Measurements from ENCODE around the gene TMEM174.

Gene TMEM174
- total RNA-seq, result 0 reads per million in 9 experiments

DNA sequence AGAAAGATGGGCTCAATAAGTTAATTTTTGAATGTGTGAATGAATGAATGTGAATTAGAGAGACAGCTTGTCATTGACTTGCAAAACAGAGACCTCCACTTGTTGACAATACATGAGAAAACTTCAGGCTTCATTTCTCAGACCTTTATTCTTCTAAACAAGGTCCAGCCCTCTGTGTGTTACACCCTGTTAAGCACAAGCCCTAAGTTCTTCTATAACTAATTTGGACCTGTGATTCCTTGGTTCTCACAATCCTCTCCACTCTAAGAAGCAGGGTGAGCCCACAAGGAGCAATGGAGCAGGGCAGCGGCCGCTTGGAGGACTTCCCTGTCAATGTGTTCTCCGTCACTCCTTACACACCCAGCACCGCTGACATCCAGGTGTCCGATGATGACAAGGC lies at the start of gene TMEM174:
Gene TMEM174, plus strand, starts transcription at position 243 of the 400 bp plus-strand sequence. Its CDS starts 51 bp downstream, at position 294.
- Mint-ChIP-seq H3K9me3 (no peaks in the 10 kb centered on the region), H3K4me1 (ENCODE audit: low read depth in 2 of 2) (peaks cover 0 to 4% of the 10 kb centered on the region in 2 donors), H3K36me3 (ENCODE audit: insufficient read depth) (no peaks in the 10 kb centered on the region), H3K27ac (no peak within 1 kb of the TSS), H3K27me3 (peaks cover 60 to 68% of the 10 kb centered on the region in 2 donors), H3K4me3 (no peak within 1 kb of the TSS)
- no peak for ATAC-seq (replicated peaks)
- no peak for DNase-seq

- no peak for ATAC-seq (replicated peaks)
- Mint-ChIP-seq H3K4me3 (peak overlapping the region in 1 of 2 donors; percentile 43), H3K27ac (no peak overlapping the region), H3K4me1 (ENCODE audit: low read depth in 2 of 2) (peaks cover 28 to 39% of the 10 kb centered on the region in 2 donors), H3K27me3 (peaks cover 27 to 47% of the 10 kb centered on the region in 2 donors), H3K9me3 (no peaks in the 10 kb centered on the region), H3K36me3 (ENCODE audit: insufficient read depth) (peaks cover 16% of the 10 kb centered on the region)
- no peak for DNase-seq
These were observed 47.7 kb upstream of the TMEM174 start for GRCh38 chr5:73125289-73125688.

- no peaks in the 10 kb centered on the region for H3K9me3 Mint-ChIP-seq
- no peak for ATAC-seq (replicated peaks)
- no peak for DNase-seq
- H3K4me3 Mint-ChIP-seq, result no peak overlapping the region
- peaks cover 19 to 45% of the 10 kb centered on the region in 2 donors for H3K27me3 Mint-ChIP-seq
- H3K4me1 Mint-ChIP-seq (ENCODE audit: low read depth in 2 of 2), result peaks cover 24 to 35% of the 10 kb centered on the region in 2 donors
- H3K36me3 Mint-ChIP-seq (ENCODE audit: insufficient read depth), result peaks cover 21% of the 10 kb centered on the region
- peak overlapping the region in 1 of 2 donors; percentile 35 for H3K27ac Mint-ChIP-seq
These were observed 46.6 kb upstream of the TMEM174 start for GRCh38 chr5:73126381-73126780.

DNA sequence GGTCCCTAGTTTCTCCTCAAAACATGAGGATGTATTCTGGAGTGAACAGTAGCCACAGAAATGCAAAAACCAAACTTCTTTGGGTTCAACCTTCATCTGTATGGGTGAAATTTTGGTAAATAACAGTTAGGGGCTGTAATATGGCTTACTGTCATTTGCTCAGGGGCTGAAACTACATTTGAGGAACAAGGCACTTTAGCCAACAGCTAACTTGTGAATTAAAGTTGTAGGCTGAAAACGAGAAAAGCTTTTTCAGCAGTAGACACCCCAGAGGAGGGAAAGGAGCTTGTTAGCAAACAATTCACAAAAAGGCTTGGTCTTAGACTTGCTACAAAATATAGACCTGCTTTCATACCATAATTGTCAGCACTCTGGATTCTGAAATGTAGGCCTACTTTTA lies 46.0 kb upstream of the TMEM174 start:
- Mint-ChIP-seq H3K27ac (no peak overlapping the region), H3K27me3 (peaks cover 13 to 39% of the 10 kb centered on the region in 2 donors), H3K4me3 (no peak overlapping the region), H3K4me1 (ENCODE audit: low read depth in 2 of 2) (peaks cover 24 to 35% of the 10 kb centered on the region in 2 donors), H3K36me3 (ENCODE audit: insufficient read depth) (peaks cover 22% of the 10 kb centered on the region), H3K9me3 (no peaks in the 10 kb centered on the region)
- ATAC-seq (replicated peaks) (no peak), DNase-seq (no peak)

GRCh38 chr5:73129143-73129542 lies 43.9 kb upstream of the TMEM174 start:
- no peak for DNase-seq
- Mint-ChIP-seq H3K4me1 (ENCODE audit: low read depth in 2 of 2) (peaks cover 7 to 21% of the 10 kb centered on the region in 2 donors), H3K9me3 (no peaks in the 10 kb centered on the region), H3K36me3 (ENCODE audit: insufficient read depth) (peaks cover 17% of the 10 kb centered on the region), H3K27me3 (peaks cover 10 to 28% of the 10 kb centered on the region in 2 donors), H3K27ac (no peak overlapping the region), H3K4me3 (no peak overlapping the region)
- no peak for ATAC-seq (replicated peaks)

DNA sequence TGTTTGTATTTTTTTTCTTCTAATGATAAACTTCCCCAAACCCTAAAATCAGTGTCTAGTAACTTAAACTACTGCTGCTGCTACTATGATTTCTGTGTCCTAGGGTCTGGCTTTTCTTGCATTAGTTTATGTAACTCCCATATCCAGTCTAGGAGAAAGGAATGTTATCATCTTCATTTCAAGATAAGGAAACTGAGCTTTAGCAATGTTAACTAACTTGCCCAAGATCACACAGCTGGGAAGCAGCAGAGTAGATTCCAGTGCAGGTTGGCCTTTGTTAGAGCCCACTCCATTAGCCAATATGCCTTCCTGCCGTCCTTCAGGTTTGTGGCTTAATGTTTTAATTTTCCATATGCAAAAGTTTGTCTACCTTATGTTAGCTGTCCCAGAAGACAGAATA lies 42.2 kb upstream of the TMEM174 start:
- Mint-ChIP-seq H3K36me3 (ENCODE audit: insufficient read depth) (peaks cover 12% of the 10 kb centered on the region), H3K9me3 (no peaks in the 10 kb centered on the region), H3K27me3 (peaks cover 11 to 33% of the 10 kb centered on the region in 2 donors), H3K4me3 (no peak overlapping the region), H3K4me1 (ENCODE audit: low read depth in 2 of 2) (peaks cover 0 to 14% of the 10 kb centered on the region in 2 donors), H3K27ac (no peak overlapping the region)
- DNase-seq, result no peak
- no peak for ATAC-seq (replicated peaks)

DNA sequence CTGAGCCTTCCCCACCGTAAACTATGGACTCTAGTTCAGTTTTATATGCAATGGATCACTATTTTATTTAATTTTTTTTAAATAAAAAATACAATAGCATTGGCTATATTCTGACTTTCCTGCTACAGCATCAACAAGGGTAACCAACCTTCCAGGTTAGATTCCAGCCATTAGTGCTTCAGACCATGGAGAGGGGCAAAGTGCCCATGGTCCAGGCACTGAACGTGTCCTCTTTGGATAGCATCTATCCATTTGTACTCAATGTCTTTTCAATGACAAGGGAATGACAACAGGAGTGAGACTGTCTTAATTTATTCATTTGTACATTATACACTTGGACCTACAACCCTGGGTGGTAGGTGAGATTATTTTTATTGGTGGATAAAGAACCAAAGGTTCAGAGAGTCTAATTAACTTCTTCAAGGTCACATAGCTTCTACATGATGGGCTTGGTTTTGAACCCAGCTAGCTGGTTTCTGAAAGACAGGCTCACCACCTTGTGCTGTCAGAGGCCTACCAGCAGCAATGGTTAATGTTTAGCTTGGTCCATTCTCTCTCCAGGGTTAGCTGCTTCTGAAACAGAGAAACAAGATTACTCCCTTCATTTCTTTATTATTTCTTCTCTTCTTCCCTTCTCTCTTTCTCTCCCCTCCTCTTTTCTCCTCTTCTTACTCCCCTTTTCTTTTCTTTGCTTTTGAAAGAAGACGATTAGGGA lies 41.1 kb upstream of the TMEM174 start:
- no peak overlapping the region for H3K4me3 Mint-ChIP-seq
- ATAC-seq (replicated peaks) (no peak), DNase-seq (no peak)
- peaks cover 0 to 7% of the 10 kb centered on the region in 2 donors for H3K4me1 Mint-ChIP-seq (ENCODE audit: low read depth in 2 of 2)
- no peak overlapping the region for H3K27ac Mint-ChIP-seq
- peaks cover 6 to 30% of the 10 kb centered on the region in 2 donors for H3K27me3 Mint-ChIP-seq
- no peaks in the 10 kb centered on the region for H3K9me3 Mint-ChIP-seq
- peaks cover 10% of the 10 kb centered on the region for H3K36me3 Mint-ChIP-seq (ENCODE audit: insufficient read depth)

- H3K4me3 Mint-ChIP-seq, result no peak overlapping the region
- H3K4me1 Mint-ChIP-seq (ENCODE audit: low read depth in 2 of 2), result peaks cover 0 to 7% of the 10 kb centered on the region in 2 donors
- no peak for ATAC-seq (replicated peaks)
- H3K36me3 Mint-ChIP-seq (ENCODE audit: insufficient read depth), result peaks cover 10% of the 10 kb centered on the region
- H3K9me3 Mint-ChIP-seq, result no peaks in the 10 kb centered on the region
- H3K27ac Mint-ChIP-seq, result no peak overlapping the region
- H3K27me3 Mint-ChIP-seq, result peaks cover 11 to 34% of the 10 kb centered on the region in 2 donors
- no peak for DNase-seq
These were observed 40.2 kb upstream of the TMEM174 start for GRCh38 chr5:73132759-73133158.

DNA sequence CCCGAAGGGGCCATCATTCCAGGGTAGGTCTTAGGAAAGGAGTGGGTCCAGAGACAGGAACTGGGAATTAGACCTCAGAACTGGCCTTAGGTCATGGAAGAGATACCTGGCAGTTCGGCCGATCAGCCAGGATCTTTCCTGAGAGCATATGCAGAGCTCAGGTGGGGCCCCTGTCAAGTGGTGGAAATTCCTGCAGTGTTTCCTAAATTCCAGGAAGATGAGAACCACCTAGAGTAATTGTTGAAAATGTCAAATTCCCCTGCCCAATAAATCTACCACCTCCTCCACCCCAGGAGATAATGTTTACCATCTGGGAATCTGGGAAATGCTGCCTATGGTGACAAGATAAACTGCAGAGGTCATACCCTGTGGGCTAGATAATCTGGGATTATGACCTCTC lies 38.0 kb upstream of the TMEM174 start:
- no peaks in the 10 kb centered on the region for H3K9me3 Mint-ChIP-seq
- H3K27me3 Mint-ChIP-seq, result peaks cover 23 to 32% of the 10 kb centered on the region in 2 donors
- H3K4me1 Mint-ChIP-seq (ENCODE audit: low read depth in 2 of 2), result peaks cover 0 to 3% of the 10 kb centered on the region in 2 donors

GRCh38 chr5:73135429-73136054 lies 37.5 kb upstream of the TMEM174 start:
- Mint-ChIP-seq H3K27me3 (peaks cover 23 to 28% of the 10 kb centered on the region in 2 donors), H3K4me3 (no peak overlapping the region), H3K9me3 (no peaks in the 10 kb centered on the region), H3K4me1 (ENCODE audit: low read depth in 2 of 2) (peaks cover 0 to 3% of the 10 kb centered on the region in 2 donors), H3K27ac (no peak overlapping the region), H3K36me3 (ENCODE audit: insufficient read depth) (peaks cover 6% of the 10 kb centered on the region)
- ATAC-seq (replicated peaks), result peak; percentile 53
- no peak for DNase-seq

More for the DNA sequence above, 38.0 kb upstream of the TMEM174 start:
- DNase-seq (no peak), ATAC-seq (replicated peaks) (no peak)
- Mint-ChIP-seq H3K27ac (no peak overlapping the region), H3K4me3 (no peak overlapping the region), H3K36me3 (ENCODE audit: insufficient read depth) (peaks cover 6% of the 10 kb centered on the region)

DNA sequence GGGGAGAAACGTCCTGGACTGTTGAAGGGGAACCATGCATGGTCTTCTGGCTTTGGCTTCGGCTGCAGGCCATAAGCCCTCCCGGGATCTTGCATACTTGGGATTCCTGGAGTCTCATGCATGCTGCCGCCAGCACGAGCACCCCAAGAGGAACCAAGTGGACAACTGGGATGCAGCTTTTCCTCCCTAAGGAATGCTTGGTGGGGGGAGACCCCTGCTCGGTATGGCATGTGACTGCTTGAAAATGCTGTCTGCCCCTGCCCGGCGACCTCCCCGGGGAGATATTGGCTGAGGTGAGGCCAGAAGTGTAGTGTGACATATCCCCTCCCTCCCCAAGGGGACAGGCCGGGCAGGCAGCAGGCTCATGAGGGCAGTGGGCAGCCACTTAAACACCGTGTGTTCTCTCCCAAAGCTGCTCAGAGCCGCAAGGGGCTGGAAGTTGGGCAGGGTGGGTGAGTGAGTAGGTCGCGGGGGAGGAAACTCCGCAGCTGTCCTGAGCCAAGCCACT lies 36.9 kb upstream of the TMEM174 start:
- peaks cover 23 to 28% of the 10 kb centered on the region in 2 donors for H3K27me3 Mint-ChIP-seq
- H3K4me3 Mint-ChIP-seq, result no peak overlapping the region
- DNase-seq (no peak), ATAC-seq (replicated peaks) (no peak)
- no peaks in the 10 kb centered on the region for H3K9me3 Mint-ChIP-seq
- peaks cover 4% of the 10 kb centered on the region for H3K36me3 Mint-ChIP-seq (ENCODE audit: insufficient read depth)
- H3K27ac Mint-ChIP-seq, result no peak overlapping the region
- H3K4me1 Mint-ChIP-seq (ENCODE audit: low read depth in 2 of 2), result peaks cover 0 to 3% of the 10 kb centered on the region in 2 donors

DNA sequence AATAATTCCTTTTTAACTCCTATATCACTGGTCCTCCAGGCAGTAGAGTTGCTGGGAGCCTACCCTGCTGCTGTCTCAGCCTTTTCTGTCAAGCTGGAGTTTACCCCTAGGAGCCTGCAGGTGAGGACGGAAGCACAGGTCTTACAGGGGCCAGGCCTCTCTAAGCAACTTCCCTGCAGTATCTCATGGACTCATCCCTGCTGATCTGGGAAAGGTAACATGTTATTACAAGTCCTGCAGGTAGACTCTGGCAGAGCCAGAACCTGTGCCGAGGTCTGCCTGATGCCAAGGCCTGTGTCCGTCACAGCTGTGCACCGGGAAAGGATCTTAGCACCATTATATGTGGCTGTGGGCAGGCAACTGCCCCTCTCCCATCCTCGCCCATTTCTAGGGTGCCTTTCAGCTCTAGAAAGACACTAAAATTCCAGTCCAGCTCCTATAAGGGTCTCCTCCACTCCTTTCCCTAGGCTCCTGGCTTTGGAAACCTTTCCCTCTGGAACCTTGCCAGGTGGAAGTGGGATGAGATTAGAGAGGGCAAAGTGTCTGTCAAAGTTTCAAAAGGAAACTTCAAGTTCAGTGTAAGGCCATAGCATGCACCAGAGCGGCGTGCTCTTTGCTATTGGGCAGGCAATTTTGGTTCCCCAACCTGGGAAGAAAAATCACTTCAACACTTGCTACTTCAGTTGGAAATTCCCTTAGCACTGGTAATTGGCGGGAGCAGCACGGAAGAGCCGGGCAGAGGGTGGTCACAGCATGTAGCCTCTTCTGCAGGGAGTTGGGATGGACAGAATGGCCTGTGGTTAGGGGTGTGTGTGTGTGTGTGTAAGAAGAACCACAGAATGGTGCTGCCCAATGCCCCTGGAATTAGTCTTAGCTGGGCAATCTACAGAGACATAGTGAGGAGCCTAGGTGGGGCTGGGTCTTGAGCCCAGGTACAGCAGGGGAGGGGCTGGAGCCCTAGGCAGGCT lies 35.1 kb upstream of the TMEM174 start:
- peaks cover 25 to 34% of the 10 kb centered on the region in 2 donors for H3K27me3 Mint-ChIP-seq
- no peak overlapping the region for H3K4me3 Mint-ChIP-seq
- no peaks in the 10 kb centered on the region for H3K9me3 Mint-ChIP-seq
- DNase-seq (no peak), ATAC-seq (replicated peaks) (no peak)
- no peaks in the 10 kb centered on the region for H3K36me3 Mint-ChIP-seq (ENCODE audit: insufficient read depth)
- no peak overlapping the region for H3K27ac Mint-ChIP-seq
- H3K4me1 Mint-ChIP-seq (ENCODE audit: low read depth in 2 of 2), result peaks cover 0 to 3% of the 10 kb centered on the region in 2 donors

DNA sequence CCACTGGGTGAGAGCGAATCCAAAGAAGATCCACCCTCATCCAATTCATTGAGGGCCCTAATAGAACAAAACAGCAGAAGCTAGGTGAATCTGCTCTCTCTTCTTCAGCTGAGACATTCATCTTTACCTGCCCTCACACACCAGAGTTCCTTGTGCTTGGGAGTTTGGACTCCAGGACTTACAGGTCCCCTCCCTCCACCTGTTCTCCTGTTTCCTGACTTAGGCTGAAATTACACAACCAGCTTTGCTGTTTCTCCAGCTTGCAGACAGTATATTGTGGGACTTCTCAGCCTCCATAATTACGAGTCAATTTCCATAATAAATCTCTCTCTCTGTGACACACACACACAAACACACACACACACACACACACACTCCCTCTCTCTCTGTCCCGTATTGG lies 33.5 kb upstream of the TMEM174 start:
- peaks cover 27 to 44% of the 10 kb centered on the region in 2 donors for H3K27me3 Mint-ChIP-seq
- H3K9me3 Mint-ChIP-seq, result no peaks in the 10 kb centered on the region
- H3K27ac Mint-ChIP-seq, result no peak overlapping the region
- no peak for ATAC-seq (replicated peaks)
- H3K4me1 Mint-ChIP-seq (ENCODE audit: low read depth in 2 of 2), result peaks cover 0 to 3% of the 10 kb centered on the region in 2 donors
- DNase-seq, result no peak
- H3K36me3 Mint-ChIP-seq (ENCODE audit: insufficient read depth), result no peaks in the 10 kb centered on the region
- H3K4me3 Mint-ChIP-seq, result no peak overlapping the region

Measured in effector memory CD8-positive, alpha-beta T cell (primary cell).